CD4-positive, alpha-beta T cell (primary cell): ENCODE data around the gene MYRIP. TPM values are rescaled to one million over a fixed set of nuclear protein-coding genes. Genes with fewer than 3 reads are reported as not detected.

Experiments
- ATAC-seq: fragments of 200-7000 bp; cut with Tn5 transposase; one replicate; pipeline ENCODE4 v1.10.0; 2022; ENCODE audit warnings: mild to moderate bottlenecking; ENCODE audit not compliant: poor library complexity
- CTCF ChIA-PET: fragments of 350-600 bp; sonication (Branson Sonifier 250); formaldehyde crosslinking; loops from one replicate; lab custom pipeline; 2021; ENCODE audit warnings: antibody characterized with exemption, inconsistent platforms; lab: Charles Lee
- POLR2A ChIA-PET: fragments of 350-600 bp; sonication (Branson Sonifier 250); formaldehyde crosslinking; loops from one replicate; lab custom pipeline; 2021; ENCODE audit warnings: antibody characterized with exemption, inconsistent platforms; lab: Charles Lee
- DNase-seq, 14 experiments: peaks; one replicate each; pipeline ENCODE4 v3.0.0-alpha.2; 2013 to 2020; ENCODE audit warnings: mixed read lengths in 2 of 14
- H3K27ac ChIP-seq, 2 donors: one replicate each; pipeline versions ENCODE4 v1.5.1 to v1.7.0; 2013; ENCODE audit warnings: low read length in 2 of 2, low read depth in 1 of 2, mild to moderate bottlenecking in 1 of 2
- H3K27me3 ChIP-seq, 2 experiments: 1 replicate in 1 of 2; 2 replicates in 1 of 2; pipeline versions ENCODE4 v1.6.1 to v1.7.0; 2013; ENCODE audit warnings: low read length in 2 of 2, control low read depth in 1 of 2, mild to moderate bottlenecking in 1 of 2, moderate library complexity in 1 of 2; ENCODE audit not compliant: insufficient read depth in 2 of 2, control insufficient read depth in 1 of 2
- H3K36me3 ChIP-seq: one replicate; pipeline ENCODE4 v1.6.1; 2013; ENCODE audit warnings: low read length, control low read depth; ENCODE audit not compliant: insufficient read depth
- H3K4me1 ChIP-seq: one replicate; pipeline ENCODE4 v1.6.1; 2013; ENCODE audit warnings: low read length, control low read depth; ENCODE audit not compliant: insufficient read depth
- H3K4me3 ChIP-seq: one replicate; pipeline ENCODE4 v1.5.1; 2013; ENCODE audit warnings: mild to moderate bottlenecking, low read length, moderate library complexity
- H3K9me3 ChIP-seq, 2 experiments: 1 replicate in 1 of 2; 2 replicates in 1 of 2; pipeline versions ENCODE4 v1.6.1 to v1.7.0; 2013; ENCODE audit warnings: low read length in 2 of 2, mild to moderate bottlenecking in 2 of 2, control low read depth in 1 of 2, moderate library complexity in 1 of 2; ENCODE audit not compliant: control insufficient read depth in 1 of 2, insufficient read depth in 1 of 2
- H3K27ac Mint-ChIP-seq: one replicate; pipeline ENCODE4 v1.8.0; 2020; ENCODE audit warnings: mixed read lengths
- H3K27me3 Mint-ChIP-seq: one replicate; pipeline ENCODE4 v1.8.0; 2021; ENCODE audit warnings: mixed read lengths
- H3K36me3 Mint-ChIP-seq: one replicate; pipeline ENCODE4 v1.8.0; 2021; ENCODE audit warnings: low read depth, mixed read lengths
- H3K4me1 Mint-ChIP-seq: one replicate; pipeline ENCODE4 v1.8.0; 2021; ENCODE audit warnings: low read depth, mixed read lengths
- H3K4me3 Mint-ChIP-seq: one replicate; pipeline ENCODE4 v1.8.0; 2020; ENCODE audit warnings: mild to moderate bottlenecking, mixed read lengths
- H3K9me3 Mint-ChIP-seq: one replicate; pipeline ENCODE4 v1.8.0; 2020; ENCODE audit warnings: mixed read lengths
- CTCF ChIP-seq: fragments of 200-600 bp; IDR thresholded peaks from one replicate; pipeline ENCODE4 v1.8.0; 2022; ENCODE audit warnings: antibody characterized with exemption, mild to moderate bottlenecking
- intact Hi-C, 2 experiments: fragments of 100-400 bp; cut with DNase I in 1 of 2; cut with micrococcal nuclease in 1 of 2; formaldehyde crosslinking; loops; one replicate each; pipeline versions ENCODE4 v1.15.1 to v1.9.0; 2023 to 2025; cut with DNase I, micrococcal nuclease
- total RNA-seq, 174 experiments: library from RNA in 2 of 174; stranded (reverse) in 2 of 174; gene quantifications; one replicate each; pipeline ENCODE4 v1.2.3 and lab custom pipeline; 2021 to 2026

Gene MYRIP
- total RNA-seq, 2 experiments from 2014 or later, result not detected

- no peak for TF ChIP-seq CTCF
- Mint-ChIP-seq H3K4me3 (no peak overlapping the region), H3K27ac (no peak overlapping the region), H3K27me3 (no peaks in the 10 kb centered on the region), H3K4me1 (no peaks in the 10 kb centered on the region), H3K36me3 (no peaks in the 10 kb centered on the region), H3K9me3 (no peaks in the 10 kb centered on the region)
- DNase-seq (no peak), ATAC-seq (no peak)
- Histone ChIP-seq H3K27me3 (no peaks in the 10 kb centered on the region), H3K36me3 (no peaks in the 10 kb centered on the region), H3K9me3 (no peaks in the 10 kb centered on the region), H3K27ac (no peak overlapping the region), H3K4me3 (no peak overlapping the region), H3K4me1 (no peaks in the 10 kb centered on the region)
- ChIA-PET CTCF (no interaction called here), POLR2A (no interaction called here)
- intact Hi-C loops, result no loop called here
Observed at GRCh38 chr3:39911465-39912309, 102.3 kb downstream of the MYRIP start.

- TF ChIP-seq CTCF, result no peak
- Histone ChIP-seq H3K4me1 (no peaks in the 10 kb centered on the region), H3K27ac (no peak overlapping the region), H3K27me3 (no peaks in the 10 kb centered on the region), H3K4me3 (no peak overlapping the region), H3K9me3 (peaks cover 0 to 3% of the 10 kb centered on the region in 2 experiments), H3K36me3 (no peaks in the 10 kb centered on the region)
- ATAC-seq (no peak), DNase-seq (no peak)
- no peak overlapping the region for H3K27ac Mint-ChIP-seq
- H3K9me3 Mint-ChIP-seq, result no peaks in the 10 kb centered on the region
- H3K4me3 Mint-ChIP-seq, result no peak overlapping the region
- ChIA-PET POLR2A (no interaction called here), CTCF (no interaction called here)
- H3K27me3 Mint-ChIP-seq, result no peaks in the 10 kb centered on the region
- no peaks in the 10 kb centered on the region for H3K36me3 Mint-ChIP-seq
- H3K4me1 Mint-ChIP-seq, result no peaks in the 10 kb centered on the region
- intact Hi-C loops, result no loop called here
Observed at GRCh38 chr3:39915027-39915426, 105.6 kb downstream of the MYRIP start.

- ChIA-PET CTCF (no interaction called here), POLR2A (no interaction called here)
- DNase-seq, result no peak
- Mint-ChIP-seq H3K36me3 (no peaks in the 10 kb centered on the region), H3K4me3 (no peak overlapping the region), H3K27ac (no peak overlapping the region), H3K4me1 (no peaks in the 10 kb centered on the region), H3K27me3 (no peaks in the 10 kb centered on the region), H3K9me3 (no peaks in the 10 kb centered on the region)
- H3K27me3 ChIP-seq, result no peaks in the 10 kb centered on the region
- H3K36me3 ChIP-seq, result no peaks in the 10 kb centered on the region
- intact Hi-C loops, result no loop called here
- no peak for TF ChIP-seq CTCF
- H3K4me1 ChIP-seq, result no peaks in the 10 kb centered on the region
- ATAC-seq, result no peak
- H3K4me3 ChIP-seq, result no peak overlapping the region
- no peak overlapping the region for H3K27ac ChIP-seq
- peaks cover 0 to 3% of the 10 kb centered on the region in 2 experiments for H3K9me3 ChIP-seq
Observed at GRCh38 chr3:39917065-39917773, 107.8 kb downstream of the MYRIP start.
